Measurements from ENCODE around the gene CNTN2.

GRCh38 chr1:205075642-205076155 lies 32.7 kb downstream of the CNTN2 start:
- no peak for TF ChIP-seq ZNF274 (IDR thresholded peaks at IDR 0.05; ENCODE audit: borderline replicate concordance, extremely low read depth, low read length)
- TF ChIP-seq CTCF (IDR thresholded peaks at IDR 0.05; ENCODE audit: control extremely low read depth in 1 of 3, insufficient read depth in 1 of 3, low read depth in 1 of 3, low read length in 3 of 3): no peak
- no peak for TF ChIP-seq EZH2 (IDR thresholded peaks at IDR 0.05; ENCODE audit: low read depth, low read length, severe bottlenecking)
- TF ChIP-seq POLR2AphosphoS5 (IDR thresholded peaks at IDR 0.05; ENCODE audit: low read depth, low read length): no peak
- no peak for TF ChIP-seq POLR2A (IDR thresholded peaks at IDR 0.05; ENCODE audit: control extremely low read depth in 1 of 2, low read depth in 2 of 2, low read length in 2 of 2)
- no peak for TF ChIP-seq RFX5 (IDR thresholded peaks at IDR 0.05; ENCODE audit: borderline replicate concordance, low read depth, low read length)
- TF ChIP-seq SP1 (IDR thresholded peaks at IDR 0.05; ENCODE audit: low read depth, low read length): no peak
- TF ChIP-seq TEAD4 (IDR thresholded peaks at IDR 0.05; ENCODE audit: low read depth, low read length): no peak
- TF ChIP-seq GABPA (IDR thresholded peaks at IDR 0.05; ENCODE audit: borderline replicate concordance, insufficient read depth, low read length): no peak
- TF ChIP-seq TAF1 (IDR thresholded peaks at IDR 0.05; ENCODE audit: low read depth, low read length): no peak

Measured in H1 (cell line).